Smooth muscle cell (in vitro differentiated cells): ENCODE results near the gene ABCB1. TPM values are rescaled to one million over a fixed set of nuclear protein-coding genes. Genes with fewer than 3 reads are reported as not detected.

Experiments used
- DNase-seq: peaks from one replicate; lab custom pipeline; 2025; ENCODE audit not compliant: unreplicated experiment; lab: John Stamatoyannopoulos, UW
- H2AFZ ChIP-seq: fragments of 200-600 bp; sonication (generic); 2 replicates; pipeline ENCODE4 v1.6.0; 2016; ENCODE audit warnings: antibody characterized with exemption, low read depth, mild to moderate bottlenecking
- H3F3A ChIP-seq: fragments of 200-600 bp; sonication (generic); 2 replicates; pipeline ENCODE4 v1.6.0; 2017; ENCODE audit warnings: antibody characterized with exemption, low read depth
- H3K27ac ChIP-seq: fragments of 200-600 bp; sonication (generic); 2 replicates; pipeline ENCODE4 v1.5.1; 2016; ENCODE audit warnings: low read depth, mild to moderate bottlenecking
- H3K27me3 ChIP-seq: fragments of 200-600 bp; sonication (generic); 2 replicates; pipeline ENCODE4 v1.6.1; 2016; ENCODE audit warnings: low read depth, mild to moderate bottlenecking
- H3K36me3 ChIP-seq: fragments of 200-600 bp; sonication (generic); 2 replicates; pipeline ENCODE4 v1.5.1; 2016; ENCODE audit warnings: low read depth
- H3K4me1 ChIP-seq: fragments of 200-600 bp; sonication (generic); 2 replicates; pipeline ENCODE4 v1.5.1; 2016; ENCODE audit warnings: low read depth
- H3K4me2 ChIP-seq: fragments of 200-600 bp; sonication (generic); 2 replicates; pipeline ENCODE4 v1.6.0; 2016; ENCODE audit warnings: mild to moderate bottlenecking
- H3K4me3 ChIP-seq: fragments of 200-600 bp; sonication (generic); 2 replicates; pipeline ENCODE4 v1.5.1; 2016; ENCODE audit warnings: mild to moderate bottlenecking
- H3K79me2 ChIP-seq: fragments of 200-600 bp; sonication (generic); 2 replicates; pipeline ENCODE4 v1.6.0; 2016; ENCODE audit warnings: low read depth, mild to moderate bottlenecking
- H3K9ac ChIP-seq: fragments of 200-600 bp; sonication (generic); 2 replicates; pipeline ENCODE4 v1.6.0; 2016; ENCODE audit warnings: low read depth
- H3K9me3 ChIP-seq: fragments of 200-600 bp; sonication (generic); replicated peaks from 2 replicates; pipeline ENCODE4 v1.5.1; 2016; ENCODE audit warnings: low read depth
- H4K20me1 ChIP-seq: fragments of 200-600 bp; sonication (generic); 2 replicates; pipeline ENCODE4 v1.6.0; 2016; ENCODE audit warnings: low read depth
- WGBS: methylation state at CpG from one replicate; pipeline ENCODE4 v1.1.7; 2016; ENCODE audit warnings: low lambda C conversion rate; 5-methylcytosine and 5-hydroxymethylcytosine counted together
- polyA plus RNA-seq: library from polyadenylated mRNA; unstranded; fragments of >200 nt; fragmentation: Nextera tagmentation; extraction: Ambion mirVana; gene quantifications from 2 replicates; pipeline ENCODE4 v1.2.1, GENCODE V29; 2016
- total RNA-seq: library from RNA; depleted of rRNA; stranded (reverse); fragments of >200 nt; gene quantifications from 2 replicates; pipeline ENCODE4 v1.2.3, GENCODE V29; 2014
- TF ChIP-seq, protein P1 (sequence below): fragments of 200-600 bp; sonication (generic); IDR thresholded peaks from 2 replicates; pipeline ENCODE4 v1.5.1; 2017; ENCODE audit warnings: borderline replicate concordance, mild to moderate bottlenecking, antibody characterized with exemption; ENCODE audit not compliant: insufficient read depth, poor library complexity, severe bottlenecking

Gene ABCB1
- total and polyA plus RNA-seq, 2 experiments from 2014 or later: 1.4 to 10.0 TPM

DNA sequence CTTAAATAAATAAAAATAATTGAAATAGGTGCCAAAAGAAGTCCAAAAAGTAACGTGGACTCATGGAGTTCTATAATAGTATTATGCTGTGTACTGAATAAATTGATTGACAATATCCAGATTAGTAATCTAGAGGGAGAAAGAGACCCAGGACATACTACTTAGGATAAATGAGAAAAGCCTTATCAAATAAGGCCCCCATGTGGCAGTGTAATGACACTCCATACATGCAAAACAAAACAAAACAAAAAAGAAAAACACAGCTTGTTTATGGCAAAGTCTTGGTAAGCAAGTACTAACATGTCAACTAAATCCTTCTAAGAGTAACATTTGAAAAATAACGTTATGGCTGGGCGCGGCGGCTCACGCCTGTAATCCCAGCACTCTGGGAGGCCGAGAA is 23.9 kb upstream of the ABCB1 start:
- Histone ChIP-seq H3K79me2 (no peaks in the 10 kb centered on the region), H3K9ac (no peak overlapping the region), H2AFZ (no peak overlapping the region), H3K9me3 (no peaks in the 10 kb centered on the region), H3F3A (no peaks in the 10 kb centered on the region), H4K20me1 (no peaks in the 10 kb centered on the region), H3K4me2 (no peak overlapping the region), H3K27ac (no peak overlapping the region), H3K4me1 (no peaks in the 10 kb centered on the region), H3K27me3 (peaks cover 23% of the 10 kb centered on the region), H3K36me3 (no peaks in the 10 kb centered on the region), H3K4me3 (no peak overlapping the region)
- TF ChIP-seq, protein P1, sequence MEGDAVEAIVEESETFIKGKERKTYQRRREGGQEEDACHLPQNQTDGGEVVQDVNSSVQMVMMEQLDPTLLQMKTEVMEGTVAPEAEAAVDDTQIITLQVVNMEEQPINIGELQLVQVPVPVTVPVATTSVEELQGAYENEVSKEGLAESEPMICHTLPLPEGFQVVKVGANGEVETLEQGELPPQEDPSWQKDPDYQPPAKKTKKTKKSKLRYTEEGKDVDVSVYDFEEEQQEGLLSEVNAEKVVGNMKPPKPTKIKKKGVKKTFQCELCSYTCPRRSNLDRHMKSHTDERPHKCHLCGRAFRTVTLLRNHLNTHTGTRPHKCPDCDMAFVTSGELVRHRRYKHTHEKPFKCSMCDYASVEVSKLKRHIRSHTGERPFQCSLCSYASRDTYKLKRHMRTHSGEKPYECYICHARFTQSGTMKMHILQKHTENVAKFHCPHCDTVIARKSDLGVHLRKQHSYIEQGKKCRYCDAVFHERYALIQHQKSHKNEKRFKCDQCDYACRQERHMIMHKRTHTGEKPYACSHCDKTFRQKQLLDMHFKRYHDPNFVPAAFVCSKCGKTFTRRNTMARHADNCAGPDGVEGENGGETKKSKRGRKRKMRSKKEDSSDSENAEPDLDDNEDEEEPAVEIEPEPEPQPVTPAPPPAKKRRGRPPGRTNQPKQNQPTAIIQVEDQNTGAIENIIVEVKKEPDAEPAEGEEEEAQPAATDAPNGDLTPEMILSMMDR: no peak
- 80% methylated on average over 7 of the region's 7 CpGs for WGBS
- no peak for DNase-seq

DNA sequence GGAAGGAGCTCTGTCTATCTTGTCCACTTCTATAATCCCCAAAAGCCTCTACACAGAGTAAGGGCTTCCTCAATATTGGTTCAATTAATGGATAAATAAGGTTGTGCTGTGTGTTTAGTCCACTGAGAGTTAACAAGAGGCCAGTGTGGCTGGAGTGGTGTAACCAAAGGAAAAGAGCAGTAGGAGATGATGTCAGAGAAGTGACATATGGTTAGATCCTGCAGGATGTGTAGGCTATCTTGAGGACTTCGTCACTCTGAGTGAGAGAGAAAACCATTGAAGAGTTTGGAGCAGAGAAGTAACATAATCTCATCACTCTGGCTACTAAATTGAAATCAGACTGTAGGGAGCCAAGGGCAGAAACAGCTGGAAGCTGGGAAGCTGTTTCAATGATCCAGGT is 14.5 kb upstream of the ABCB1 start:
- 84% methylated on average over 1 of the region's 1 CpG for WGBS
- Histone ChIP-seq H3K27me3 (no peaks in the 10 kb centered on the region), H3K36me3 (no peaks in the 10 kb centered on the region), H3K4me2 (no peak overlapping the region), H3F3A (no peaks in the 10 kb centered on the region), H2AFZ (no peak overlapping the region), H4K20me1 (no peaks in the 10 kb centered on the region), H3K9ac (no peak overlapping the region), H3K4me1 (no peaks in the 10 kb centered on the region), H3K9me3 (no peaks in the 10 kb centered on the region), H3K4me3 (no peak overlapping the region), H3K27ac (no peak overlapping the region), H3K79me2 (no peaks in the 10 kb centered on the region)
- DNase-seq: no peak
- TF ChIP-seq, protein P1: no peak

DNA sequence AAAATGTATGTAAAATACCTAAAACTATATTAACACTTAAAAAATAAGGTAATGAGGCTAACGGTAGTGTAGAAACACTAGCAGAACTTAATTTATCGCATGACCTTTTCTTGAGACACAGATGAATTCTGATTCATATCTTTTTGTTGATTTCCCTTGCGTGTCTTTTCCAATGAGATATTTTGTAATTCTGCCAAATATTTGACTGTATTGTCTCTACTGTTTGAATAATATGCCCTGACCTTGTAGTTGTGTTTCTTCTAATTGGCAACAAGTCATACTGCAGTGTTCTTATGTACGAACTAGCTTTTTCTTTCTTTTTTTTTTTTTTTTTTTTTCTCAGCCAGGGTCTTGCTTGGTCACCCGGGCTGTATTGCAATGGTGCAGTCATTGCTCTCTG is 9.2 kb upstream of the ABCB1 start:
- Histone ChIP-seq H3K9me3 (no peaks in the 10 kb centered on the region), H3F3A (no peaks in the 10 kb centered on the region), H4K20me1 (no peaks in the 10 kb centered on the region), H3K27ac (no peak overlapping the region), H3K79me2 (no peaks in the 10 kb centered on the region), H3K4me3 (no peak overlapping the region), H3K9ac (no peak overlapping the region), H3K4me2 (no peak overlapping the region), H2AFZ (no peak overlapping the region), H3K27me3 (peaks cover 11% of the 10 kb centered on the region), H3K4me1 (no peaks in the 10 kb centered on the region), H3K36me3 (no peaks in the 10 kb centered on the region)
- WGBS: 92% methylated on average over 5 of the region's 5 CpGs
- DNase-seq: no peak
- TF ChIP-seq, protein P1: no peak

DNA sequence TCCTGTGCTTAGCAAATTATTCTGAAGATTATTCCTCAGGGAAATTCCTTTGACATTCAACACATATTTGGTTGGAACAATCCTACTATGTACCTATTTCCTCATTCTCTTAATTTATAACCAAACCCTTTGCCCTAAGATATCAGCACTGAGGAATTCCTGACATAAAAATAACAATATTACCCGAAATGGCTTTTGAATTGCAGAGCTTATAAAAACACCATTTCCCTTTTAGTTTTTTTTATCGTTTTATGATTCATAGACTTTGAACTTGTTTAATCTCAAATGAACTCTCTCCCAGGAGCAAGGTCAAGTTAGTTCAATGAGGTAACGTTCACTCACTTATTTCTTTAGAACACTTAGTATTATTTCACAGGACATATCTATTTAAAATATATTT is 7.7 kb upstream of the ABCB1 start:
- no peak overlapping the region for H3K27ac ChIP-seq
- H3K9me3 ChIP-seq: no peaks in the 10 kb centered on the region
- no peak overlapping the region for H2AFZ ChIP-seq
- no peaks in the 10 kb centered on the region for H3K36me3 ChIP-seq
- no peak overlapping the region for H3K4me3 ChIP-seq
- H3K79me2 ChIP-seq: no peaks in the 10 kb centered on the region
- DNase-seq: no peak
- TF ChIP-seq, protein P1: no peak
- H3K9ac ChIP-seq: no peak overlapping the region
- no peaks in the 10 kb centered on the region for H4K20me1 ChIP-seq
- 77% methylated on average over 3 of the region's 3 CpGs for WGBS
- H3K4me2 ChIP-seq: no peak overlapping the region
- H3F3A ChIP-seq: no peaks in the 10 kb centered on the region
- peaks cover 22% of the 10 kb centered on the region for H3K27me3 ChIP-seq
- H3K4me1 ChIP-seq: no peaks in the 10 kb centered on the region
